ENCODE data around the gene SPAG17.

SPAG17 gene

DNA sequence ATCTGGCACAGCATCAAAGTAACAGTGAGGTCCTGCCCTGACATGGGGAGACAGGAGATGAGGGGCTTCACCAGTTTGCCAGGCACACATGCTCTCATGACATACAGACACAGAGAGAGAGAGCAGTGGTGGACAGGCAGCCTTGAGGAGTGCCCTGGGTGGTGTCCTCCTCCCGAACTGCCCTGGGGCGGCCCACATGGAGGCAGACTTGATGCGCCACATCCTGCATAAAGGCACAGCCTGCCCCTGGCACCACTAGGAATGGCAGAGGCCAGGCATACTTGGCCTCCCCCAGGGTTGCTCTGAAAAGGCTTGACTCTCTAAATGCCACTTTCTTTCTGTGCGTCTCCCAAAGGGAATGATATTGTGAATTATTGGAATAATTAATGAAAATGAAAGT is 67.5 kb downstream of the SPAG17 start:
- TF ChIP-seq, protein P1, sequence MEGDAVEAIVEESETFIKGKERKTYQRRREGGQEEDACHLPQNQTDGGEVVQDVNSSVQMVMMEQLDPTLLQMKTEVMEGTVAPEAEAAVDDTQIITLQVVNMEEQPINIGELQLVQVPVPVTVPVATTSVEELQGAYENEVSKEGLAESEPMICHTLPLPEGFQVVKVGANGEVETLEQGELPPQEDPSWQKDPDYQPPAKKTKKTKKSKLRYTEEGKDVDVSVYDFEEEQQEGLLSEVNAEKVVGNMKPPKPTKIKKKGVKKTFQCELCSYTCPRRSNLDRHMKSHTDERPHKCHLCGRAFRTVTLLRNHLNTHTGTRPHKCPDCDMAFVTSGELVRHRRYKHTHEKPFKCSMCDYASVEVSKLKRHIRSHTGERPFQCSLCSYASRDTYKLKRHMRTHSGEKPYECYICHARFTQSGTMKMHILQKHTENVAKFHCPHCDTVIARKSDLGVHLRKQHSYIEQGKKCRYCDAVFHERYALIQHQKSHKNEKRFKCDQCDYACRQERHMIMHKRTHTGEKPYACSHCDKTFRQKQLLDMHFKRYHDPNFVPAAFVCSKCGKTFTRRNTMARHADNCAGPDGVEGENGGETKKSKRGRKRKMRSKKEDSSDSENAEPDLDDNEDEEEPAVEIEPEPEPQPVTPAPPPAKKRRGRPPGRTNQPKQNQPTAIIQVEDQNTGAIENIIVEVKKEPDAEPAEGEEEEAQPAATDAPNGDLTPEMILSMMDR (IDR thresholded peaks at IDR 0.05; ENCODE audit: low read length, missing control alignments), result no peak
- no peak overlapping the region for H3K4me3 ChIP-seq (replicated peaks; ENCODE audit: low read depth, low read length)
- no peak for DNase-seq (ENCODE audit: low read depth)

DNA sequence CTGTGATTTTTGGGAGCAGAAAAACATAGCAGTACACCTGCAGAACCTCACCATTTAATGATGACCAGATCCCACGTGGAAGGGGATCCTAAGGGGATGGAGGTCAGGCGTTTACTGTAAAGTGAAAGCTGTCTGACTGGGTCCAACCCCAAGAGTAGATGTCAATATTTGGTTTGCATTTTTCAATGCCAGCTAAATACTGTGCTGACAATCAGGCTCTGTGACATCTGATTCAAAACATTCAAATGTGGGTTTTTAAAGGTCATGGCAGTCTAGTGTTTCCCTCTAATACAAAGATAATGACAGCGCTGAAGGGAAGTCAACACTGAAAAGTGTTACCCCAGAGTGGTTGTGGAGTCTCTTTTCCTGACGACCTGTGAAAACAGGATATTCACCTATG is 68.1 kb downstream of the SPAG17 start:
- H3K4me3 ChIP-seq (replicated peaks; ENCODE audit: low read depth, low read length), result no peak overlapping the region
- TF ChIP-seq, protein P1 (IDR thresholded peaks at IDR 0.05; ENCODE audit: low read length, missing control alignments), result no peak
- no peak for DNase-seq (ENCODE audit: low read depth)

DNA sequence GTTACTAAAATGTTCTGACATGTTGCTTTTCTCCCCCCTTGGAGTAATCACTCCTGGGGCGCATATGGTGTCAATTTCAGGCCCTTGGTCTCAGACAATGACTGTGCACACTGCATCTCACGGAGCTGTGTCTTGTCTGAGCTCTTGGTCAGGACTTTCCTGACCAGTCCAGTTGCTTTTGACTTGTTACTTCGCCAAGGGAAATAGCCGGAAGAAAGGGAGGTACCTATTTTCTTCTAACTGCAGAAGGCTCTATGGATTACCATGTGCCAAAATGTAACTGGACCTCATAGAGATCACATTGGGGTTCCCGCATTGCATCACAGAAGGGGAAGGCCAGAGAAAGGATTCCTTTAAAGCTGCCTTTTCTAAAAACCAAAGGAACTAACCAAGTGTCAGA is 68.6 kb downstream of the SPAG17 start:
- H3K4me3 ChIP-seq (replicated peaks; ENCODE audit: low read depth, low read length), result no peak overlapping the region
- TF ChIP-seq, protein P1 (IDR thresholded peaks at IDR 0.05; ENCODE audit: low read length, missing control alignments), result no peak
- DNase-seq (ENCODE audit: low read depth), result no peak

DNA sequence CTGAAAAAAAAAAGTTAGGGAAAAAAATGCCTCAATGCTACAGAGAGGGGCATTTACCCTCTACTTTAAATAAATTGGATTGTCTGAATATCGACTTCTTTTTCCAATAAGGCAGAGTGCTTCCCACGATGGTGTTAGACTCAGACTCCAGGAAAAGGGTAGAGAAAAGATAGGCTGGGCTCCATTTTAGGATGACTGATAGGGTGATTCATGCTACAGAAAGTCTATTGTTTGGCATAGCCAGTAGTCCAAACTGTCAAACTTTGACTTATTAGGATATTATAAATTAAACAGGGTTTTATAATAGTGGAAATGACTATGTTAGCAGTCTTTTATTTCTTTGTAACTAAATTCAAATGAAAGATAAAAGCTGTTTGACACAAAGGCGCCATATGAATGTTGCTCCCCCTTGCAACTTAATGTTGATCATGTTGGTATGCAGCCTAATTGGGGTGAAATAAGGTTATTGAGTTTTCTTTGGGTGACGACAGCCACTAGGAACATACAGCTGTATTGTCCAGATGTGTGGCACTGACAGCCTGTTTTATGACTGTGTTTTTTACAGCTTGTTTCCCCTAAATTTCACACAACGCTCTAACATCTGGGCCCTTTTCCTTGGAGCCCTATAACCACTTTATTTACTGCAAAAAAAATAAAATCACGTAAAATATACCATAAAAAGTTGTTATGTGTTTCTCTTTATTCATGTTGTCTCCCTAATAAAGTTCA is 69.3 kb downstream of the SPAG17 start:
- TF ChIP-seq, protein P1 (IDR thresholded peaks at IDR 0.05; ENCODE audit: low read length, missing control alignments), result no peak
- DNase-seq (ENCODE audit: low read depth), result peak; percentile 25
- H3K4me3 ChIP-seq (replicated peaks; ENCODE audit: low read depth, low read length), result no peak overlapping the region

DNA sequence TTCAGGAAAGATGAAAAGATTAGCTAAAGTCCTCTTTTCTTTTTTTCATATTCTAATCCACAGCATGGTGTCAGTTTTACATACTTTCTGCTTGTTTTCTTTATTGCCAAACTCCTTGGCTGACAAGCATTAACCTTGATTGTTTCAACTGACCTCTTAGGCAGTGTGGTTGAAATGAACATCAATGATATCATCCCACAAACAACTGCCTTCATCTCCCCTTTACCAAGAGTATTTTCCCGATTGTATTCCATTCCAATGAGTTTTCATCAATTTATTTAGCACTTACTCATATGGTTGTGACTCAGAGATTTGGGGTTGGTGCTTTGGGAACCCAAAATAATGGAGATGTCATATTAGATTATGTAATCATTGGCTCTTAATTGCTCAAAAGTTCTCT is 71.8 kb downstream of the SPAG17 start:
- H3K4me3 ChIP-seq (replicated peaks; ENCODE audit: low read depth, low read length), result no peak overlapping the region
- peak; percentile 34 for DNase-seq (ENCODE audit: low read depth)
- TF ChIP-seq, protein P1 (IDR thresholded peaks at IDR 0.05; ENCODE audit: low read length, missing control alignments), result no peak

DNA sequence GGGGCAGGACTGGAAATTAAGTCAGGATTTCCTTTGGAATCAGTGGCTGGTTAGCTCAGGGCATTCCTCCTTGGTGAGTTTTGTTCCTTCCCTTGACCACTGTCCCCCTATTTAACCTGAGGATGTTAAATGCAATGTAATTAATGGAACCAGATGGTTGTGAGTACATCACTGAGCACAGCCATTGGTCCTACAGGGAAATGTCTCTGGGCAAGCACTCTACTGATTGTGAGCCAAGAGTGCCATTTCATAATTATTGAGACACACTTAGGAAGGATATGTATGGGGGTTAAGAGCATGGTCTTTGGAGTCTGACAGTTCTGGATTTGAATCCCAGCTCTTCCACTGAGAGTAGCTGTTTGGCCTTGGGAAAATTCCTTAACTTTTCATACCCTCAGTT is 74.4 kb downstream of the SPAG17 start:
- TF ChIP-seq, protein P1 (IDR thresholded peaks at IDR 0.05; ENCODE audit: low read length, missing control alignments), result no peak
- H3K4me3 ChIP-seq (replicated peaks; ENCODE audit: low read depth, low read length), result no peak overlapping the region
- DNase-seq (ENCODE audit: low read depth), result no peak

DNA sequence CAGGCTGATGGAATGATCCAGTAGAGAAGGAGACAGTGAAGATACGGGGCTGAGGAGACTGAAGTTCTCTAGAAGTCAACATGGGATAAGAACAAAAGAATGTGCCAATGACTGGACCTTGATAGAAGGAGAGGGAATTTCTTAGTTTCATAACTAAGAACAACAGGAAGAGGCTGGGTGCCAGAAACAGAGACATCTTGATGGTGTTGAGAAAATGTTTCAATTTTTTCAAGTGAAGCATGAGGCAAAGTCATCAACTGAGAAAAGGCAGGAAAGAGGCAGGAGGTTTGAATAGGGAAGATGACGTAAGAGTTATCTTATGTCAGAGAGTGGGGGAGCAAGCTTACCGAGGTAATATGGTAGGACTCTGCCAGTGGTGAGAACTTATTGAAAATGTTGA is 80.1 kb downstream of the SPAG17 start:
- H3K4me3 ChIP-seq (replicated peaks; ENCODE audit: low read depth, low read length), result no peak overlapping the region
- TF ChIP-seq, protein P1 (IDR thresholded peaks at IDR 0.05; ENCODE audit: low read length, missing control alignments), result no peak
- peak; percentile 20 for DNase-seq (ENCODE audit: low read depth)

Data from fibroblast of pulmonary artery (primary cell).